ENCODE data around the gene TIMM17A. TPM values are rescaled to one million over a fixed set of nuclear protein-coding genes. Genes with fewer than 3 reads are reported as not detected.
A peak's percentile ranks its signal among the peaks of the same experiment; 100 is the strongest.

TIMM17A gene
- total RNA-seq, 1 donor from 2014 or later = 69.8 TPM

DNA sequence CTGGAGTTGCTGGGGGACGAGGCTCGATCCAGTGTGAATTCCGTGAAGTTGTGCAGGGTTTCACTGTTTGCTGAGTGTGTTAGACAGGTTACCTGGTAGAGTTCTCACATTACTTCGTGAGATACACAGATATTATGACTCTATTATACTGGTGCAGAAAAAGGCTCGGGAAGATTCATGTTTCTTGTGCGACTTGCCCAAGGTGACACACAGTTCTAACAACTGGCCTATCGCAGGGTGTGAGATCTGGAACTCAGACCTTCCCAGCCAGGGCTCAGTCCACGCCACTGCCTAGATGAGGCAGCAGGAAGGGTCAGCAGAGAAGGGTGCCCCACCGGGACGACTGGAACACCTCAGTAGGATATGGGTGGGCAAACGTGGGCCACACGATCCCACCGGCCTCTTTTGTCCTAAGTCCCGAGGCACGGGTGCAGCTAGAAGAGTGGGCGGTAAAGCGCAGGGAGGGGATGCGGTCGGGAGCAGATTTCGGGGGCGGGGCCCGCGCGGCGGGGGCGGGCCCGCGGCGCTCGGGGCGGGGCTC, 26.8 kb downstream of the TIMM17A start:
- peak; percentile 78 for DNase-seq
- Mint-ChIP-seq H3K36me3 (ENCODE audit: unreplicated experiment) (no peaks in the 10 kb centered on the region), H3K4me1 (ENCODE audit: low read depth, unreplicated experiment) (peaks cover 12% of the 10 kb centered on the region), H3K27ac (ENCODE audit: unreplicated experiment) (peak overlapping the region; percentile 90), H3K27me3 (ENCODE audit: unreplicated experiment) (peaks cover 6% of the 10 kb centered on the region), H3K9me3 (ENCODE audit: unreplicated experiment) (peaks cover 8% of the 10 kb centered on the region), H3K4me3 (ENCODE audit: unreplicated experiment) (peak overlapping the region; percentile 92)
- no peak for TF ChIP-seq CTCF (IDR thresholded peaks at IDR 0.05; ENCODE audit: partially characterized antibody, unreplicated experiment)

GRCh38 chr1:201982623-201983379, 27.5 kb downstream of the TIMM17A start, which contains the start of gene RNPEP:
Gene RNPEP (plus strand): TSS chr1:201982648. CDS start chr1:201982667, 19 bp downstream.
- H3K4me3 Mint-ChIP-seq (ENCODE audit: unreplicated experiment) = peak within 1 kb of the TSS; percentile 99
- H3K27ac Mint-ChIP-seq (ENCODE audit: unreplicated experiment) = peak within 1 kb of the TSS; percentile 95
- no peaks in the 10 kb centered on the region for H3K36me3 Mint-ChIP-seq (ENCODE audit: unreplicated experiment)
- H3K27me3 Mint-ChIP-seq (ENCODE audit: unreplicated experiment) = peaks cover 6% of the 10 kb centered on the region
- H3K4me1 Mint-ChIP-seq (ENCODE audit: low read depth, unreplicated experiment) = peaks cover 12% of the 10 kb centered on the region
- no peak for TF ChIP-seq CTCF (IDR thresholded peaks at IDR 0.05; ENCODE audit: partially characterized antibody, unreplicated experiment)
- H3K9me3 Mint-ChIP-seq (ENCODE audit: unreplicated experiment) = peaks cover 8% of the 10 kb centered on the region
- DNase-seq = peak; percentile 73

DNA sequence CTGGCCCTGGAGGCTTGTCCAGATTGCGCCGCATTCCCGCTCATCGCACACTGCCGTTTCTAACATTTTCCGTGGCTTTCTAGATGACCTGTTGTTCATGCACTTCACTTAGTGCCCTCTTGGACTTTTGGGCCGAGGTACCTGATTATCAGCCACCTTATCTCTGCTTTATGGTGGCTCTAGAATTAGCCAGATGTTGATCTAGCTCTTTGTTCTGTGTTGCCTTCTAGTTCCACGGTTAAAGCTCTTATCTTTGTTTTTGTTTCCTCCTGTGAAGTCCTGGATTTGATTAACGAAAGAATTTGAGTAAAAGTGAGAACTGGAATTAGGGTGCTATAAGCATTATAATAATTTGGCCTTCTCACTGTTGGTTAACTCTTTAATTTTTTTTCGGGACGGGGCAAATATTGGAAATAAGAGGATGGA, 28.1 kb downstream of the TIMM17A start:
- H3K27ac Mint-ChIP-seq (ENCODE audit: unreplicated experiment) = peak overlapping the region; percentile 95
- H3K27me3 Mint-ChIP-seq (ENCODE audit: unreplicated experiment) = peaks cover 6% of the 10 kb centered on the region
- TF ChIP-seq CTCF (IDR thresholded peaks at IDR 0.05; ENCODE audit: partially characterized antibody, unreplicated experiment) = no peak
- DNase-seq = no peak
- peaks cover 12% of the 10 kb centered on the region for H3K4me1 Mint-ChIP-seq (ENCODE audit: low read depth, unreplicated experiment)
- H3K4me3 Mint-ChIP-seq (ENCODE audit: unreplicated experiment) = peak overlapping the region; percentile 99
- no peaks in the 10 kb centered on the region for H3K36me3 Mint-ChIP-seq (ENCODE audit: unreplicated experiment)
- H3K9me3 Mint-ChIP-seq (ENCODE audit: unreplicated experiment) = peaks cover 8% of the 10 kb centered on the region

GRCh38 chr1:201984446-201984845, 29.1 kb downstream of the TIMM17A start:
- H3K36me3 Mint-ChIP-seq (ENCODE audit: unreplicated experiment) = no peaks in the 10 kb centered on the region
- H3K4me3 Mint-ChIP-seq (ENCODE audit: unreplicated experiment) = peak overlapping the region; percentile 99
- H3K4me1 Mint-ChIP-seq (ENCODE audit: low read depth, unreplicated experiment) = peaks cover 12% of the 10 kb centered on the region
- H3K27ac Mint-ChIP-seq (ENCODE audit: unreplicated experiment) = no peak overlapping the region
- peaks cover 8% of the 10 kb centered on the region for H3K9me3 Mint-ChIP-seq (ENCODE audit: unreplicated experiment)
- no peak for DNase-seq
- no peak for TF ChIP-seq CTCF (IDR thresholded peaks at IDR 0.05; ENCODE audit: partially characterized antibody, unreplicated experiment)
- peaks cover 6% of the 10 kb centered on the region for H3K27me3 Mint-ChIP-seq (ENCODE audit: unreplicated experiment)

DNA sequence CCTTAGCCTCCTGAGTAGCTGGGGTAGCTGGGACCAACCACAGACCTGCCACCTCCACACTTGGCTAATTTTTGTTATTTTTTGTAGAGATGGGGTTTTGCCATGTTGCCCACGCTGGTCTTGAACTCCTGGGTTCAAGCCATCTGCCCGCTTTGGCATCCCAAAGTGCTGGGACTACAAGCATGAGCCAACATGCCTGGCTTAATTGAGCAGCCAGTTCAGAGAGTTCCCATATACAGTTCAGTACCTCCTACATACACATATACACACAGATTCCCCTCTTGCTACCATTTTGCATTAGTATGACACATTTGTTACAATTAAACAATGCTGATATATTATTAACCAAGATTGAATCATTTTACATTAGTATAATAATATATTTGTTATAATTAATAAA, 30.1 kb downstream of the TIMM17A start:
- Mint-ChIP-seq H3K9me3 (ENCODE audit: unreplicated experiment) (peaks cover 8% of the 10 kb centered on the region), H3K4me1 (ENCODE audit: low read depth, unreplicated experiment) (peaks cover 12% of the 10 kb centered on the region), H3K36me3 (ENCODE audit: unreplicated experiment) (no peaks in the 10 kb centered on the region), H3K27ac (ENCODE audit: unreplicated experiment) (no peak overlapping the region), H3K4me3 (ENCODE audit: unreplicated experiment) (no peak overlapping the region), H3K27me3 (ENCODE audit: unreplicated experiment) (peaks cover 6% of the 10 kb centered on the region)
- no peak for DNase-seq
- TF ChIP-seq CTCF (IDR thresholded peaks at IDR 0.05; ENCODE audit: partially characterized antibody, unreplicated experiment) = no peak

Data from glutamatergic neuron (in vitro differentiated cells).